HepG2 (cell line): Measurements from ENCODE around the gene FRMD4A. TPM values are rescaled to one million over a fixed set of nuclear protein-coding genes. Genes with fewer than 3 reads are reported as not detected.

Experiments used
- ATAC-seq: fragments of 200-7000 bp; cut with Tn5 transposase; 3 replicates; pipeline ENCODE4 v1.9.1; 2020; ENCODE audit warnings: mild to moderate bottlenecking, moderate library complexity
- BruUV-seq: library from RNA; stranded (reverse); fragments of 400-500 nt; replicated peaks from 2 replicates; lab custom pipeline; 2021; lab: Mats Ljungman, UMichigan
- CTCF ChIA-PET: fragments of 300-600 bp; formaldehyde crosslinking; extraction: SDS; loops from one replicate; lab custom pipeline; 2021; ENCODE audit warnings: low total read pairs, inconsistent platforms, low intra/inter-chr PET ratio; lab: Yijun Ruan, JAX
- POLR2A ChIA-PET: fragments of 350-600 bp; sonication (Branson Sonifier 250); formaldehyde crosslinking; loops from one replicate; lab custom pipeline; 2020; ENCODE audit warnings: antibody characterized with exemption, inconsistent platforms; lab: Yijun Ruan, JAX
- DNase-seq: peaks from one replicate; pipeline ENCODE4 v3.0.0-alpha.2; 2015; ENCODE audit warnings: low spot score
- FAIRE-seq: peaks from 3 replicates; lab custom pipeline; 2011; peaks lifted over from hg19 to GRCh38; lab: Jason Lieb, UNC
- H2AFZ ChIP-seq: one replicate; pipeline ENCODE4 v1.6.1; 2011; ENCODE audit warnings: low read length, inconsistent platforms
- H3K27ac ChIP-seq: fragments of 300-600 bp; 3 replicates; pipeline ENCODE4 v1.8.0; 2011; ENCODE audit warnings: mixed run types, mild to moderate bottlenecking, mixed read lengths, low read length, inconsistent platforms; ENCODE audit not compliant: insufficient read depth; ENCODE audit errors: extremely low read length
- H3K27me3 ChIP-seq, 2 experiments: fragments of 200-600 bp in 1 of 2; 2 replicates in 1 of 2; 3 replicates in 1 of 2; pipeline versions ENCODE4 v1.6.0 to v1.8.0; 2011; ENCODE audit warnings: low read length in 2 of 2, mild to moderate bottlenecking in 2 of 2, moderate library complexity in 2 of 2, inconsistent platforms in 1 of 2; ENCODE audit not compliant: insufficient read depth in 2 of 2, control insufficient read depth in 1 of 2
- H3K36me3 ChIP-seq, 2 experiments: fragments of 200-600 bp in 1 of 2; replicated peaks in 1 of 2; 2 replicates in 1 of 2; 3 replicates in 1 of 2; pipeline versions ENCODE4 v1.5.1 to v1.8.0; 2011; ENCODE audit warnings: low read length in 2 of 2, inconsistent platforms in 1 of 2; ENCODE audit not compliant: insufficient read depth in 2 of 2, control insufficient read depth in 1 of 2
- H3K4me1 ChIP-seq: 2 replicates; pipeline ENCODE4 v1.5.1; 2012; ENCODE audit warnings: low read length, inconsistent platforms; ENCODE audit not compliant: insufficient read depth
- H3K4me2 ChIP-seq: 2 replicates; pipeline ENCODE4 v1.6.0; 2011; ENCODE audit warnings: low read depth, low read length, inconsistent platforms
- H3K4me3 ChIP-seq, 3 experiments: fragments of 200-600 bp in 1 of 3; sonication (generic), shearing (Covaris generic) in 1 of 3; replicated peaks in 1 of 3; 2 replicates each; pipeline ENCODE4 v1.5.1; 2011 to 2016; ENCODE audit warnings: low read length in 3 of 3, inconsistent platforms in 2 of 3, low read depth in 2 of 3, mild to moderate bottlenecking in 2 of 3, control low read depth in 1 of 3, mixed read lengths in 1 of 3; ENCODE audit not compliant: insufficient read depth in 1 of 3
- H3K79me2 ChIP-seq: one replicate; pipeline ENCODE4 v1.6.1; 2011; ENCODE audit warnings: low read length, inconsistent platforms; ENCODE audit not compliant: insufficient read depth
- H3K9ac ChIP-seq: 2 replicates; pipeline ENCODE4 v1.6.0; 2011; ENCODE audit warnings: mild to moderate bottlenecking, low read depth, low read length, inconsistent platforms; ENCODE audit not compliant: insufficient read depth
- H3K9me3 ChIP-seq: 2 replicates; pipeline ENCODE4 v1.5.1; 2012; ENCODE audit warnings: mild to moderate bottlenecking, low read length
- H4K20me1 ChIP-seq: 2 replicates; pipeline ENCODE4 v1.6.0; 2011; ENCODE audit warnings: inconsistent platforms, mild to moderate bottlenecking, low read length, moderate library complexity; ENCODE audit not compliant: insufficient read depth
- CREM ChIP-seq, 2 experiments: sonication (generic) in 1 of 2; formaldehyde crosslinking in 1 of 2; IDR thresholded peaks; 2 replicates each; pipeline versions ENCODE4 v1.4.0 to v1.6.1; 2016 to 2020; ENCODE audit warnings: antibody characterized with exemption in 1 of 2, mild to moderate bottlenecking in 1 of 2, missing genetic modification reagents in 1 of 2
- GTF2F1 ChIP-seq: fragments of 150-350 bp; IDR thresholded peaks from 2 replicates; pipeline ENCODE4 v1.6.1; 2014; ENCODE audit warnings: low read length
- HDAC1 ChIP-seq: sonication (generic); formaldehyde crosslinking; IDR thresholded peaks from 2 replicates; pipeline ENCODE4 v1.5.1; 2020; ENCODE audit warnings: mild to moderate bottlenecking, missing genetic modification reagents
- LCORL ChIP-seq, 2 experiments: fragments of 450-650 bp in 1 of 2; sonication (generic) in 1 of 2; formaldehyde crosslinking in 1 of 2; IDR thresholded peaks; 2 replicates each; pipeline versions ENCODE4 v1.5.0 to v1.6.1; 2017 to 2020; ENCODE audit warnings: antibody characterized with exemption in 1 of 2, missing genetic modification reagents in 1 of 2
- RAD21 ChIP-seq: fragments of 450-650 bp; formaldehyde crosslinking; IDR thresholded peaks from 2 replicates; pipeline ENCODE4 v1.5.0; 2020; ENCODE audit warnings: mild to moderate bottlenecking
- SMC3 ChIP-seq: IDR thresholded peaks from 2 replicates; pipeline ENCODE4 v1.6.1; 2011; ENCODE audit warnings: low read length, improper control_type of control experiment
- TSC22D2 ChIP-seq: sonication (generic); formaldehyde crosslinking; IDR thresholded peaks from 2 replicates; pipeline ENCODE4 v1.5.1; 2020; ENCODE audit warnings: missing genetic modification reagents, mild to moderate bottlenecking, borderline replicate concordance
- ZNF496 ChIP-seq: sonication (generic); formaldehyde crosslinking; IDR thresholded peaks from 2 replicates; pipeline ENCODE4 v1.8.1; 2023; ENCODE audit warnings: mild to moderate bottlenecking, moderate library complexity, missing genetic modification reagents; ENCODE audit not compliant: insufficient replicate concordance
- ZNF75D ChIP-seq: sonication (generic); formaldehyde crosslinking; IDR thresholded peaks from 2 replicates; pipeline ENCODE4 v1.8.1; 2023; ENCODE audit warnings: missing genetic modification reagents, mild to moderate bottlenecking, borderline replicate concordance
- WGBS: methylation state at CpG from one replicate; pipeline ENCODE4 v1.1.6; 2017; ENCODE audit warnings: low lambda C conversion rate; 5-methylcytosine and 5-hydroxymethylcytosine counted together
- in situ Hi-C: cut with HindIII; loops from 2 replicates; pipeline ENCODE4 v1.10.0; 2017; ENCODE audit warnings: low pct_unique_long_range_greater_than_20kb; ENCODE audit not compliant: extremely low pct_ligation_motif_present
- intact Hi-C: fragments of 100-400 bp; cut with micrococcal nuclease; formaldehyde crosslinking; loops from one replicate; pipeline ENCODE4 v1.10.0; 2022; ENCODE audit not compliant: unreplicated experiment
- polyA plus RNA-seq, 8 experiments: library from polyadenylated mRNA; depleted of rRNA in 3 of 8; stranded (reverse) in 7 of 8; unstranded in 1 of 8; fragments of >200 nt; fragmentation: Illumina TruSeq in 4 of 8; extraction: Trizol in 4 of 8; gene quantifications; 2 replicates each; pipeline versions ENCODE4 v1.2.1 to v1.2.3, GENCODE V29; 2011 to 2016; ENCODE audit warnings: low read depth in 4 of 8, missing spikeins in 1 of 8, mixed read lengths in 1 of 8; ENCODE audit not compliant: insufficient read depth in 1 of 8
- total RNA-seq, 5 experiments: library from RNA; depleted of rRNA; stranded (reverse); fragments of >200 nt; fragmentation: Illumina TruSeq; extraction: Trizol; gene quantifications; 2 replicates each; pipeline ENCODE4 v1.2.3, GENCODE V29; 2016; ENCODE audit warnings: low read depth in 1 of 5
- TF ChIP-seq, protein P1 (sequence below): sonication (generic); formaldehyde crosslinking; IDR thresholded peaks from 2 replicates; pipeline ENCODE4 v1.4.0; 2020; ENCODE audit warnings: missing genetic modification reagents, borderline replicate concordance
- TF ChIP-seq, protein P2 (sequence below): IDR thresholded peaks from 2 replicates; pipeline ENCODE4 v1.6.1; 2018; ENCODE audit warnings: missing genetic modification reagents, mild to moderate bottlenecking, missing compliant biosample characterization
- TF ChIP-seq, protein P3 (sequence below): sonication (generic); formaldehyde crosslinking; IDR thresholded peaks from 2 replicates; pipeline ENCODE4 v1.8.1; 2023; ENCODE audit warnings: mild to moderate bottlenecking, missing genetic modification reagents, borderline replicate concordance
- TF ChIP-seq, protein P4 (sequence below), 2 experiments: fragments of 450-650 bp in 1 of 2; sonication (generic) in 1 of 2; formaldehyde crosslinking; IDR thresholded peaks; 2 replicates each; pipeline versions ENCODE4 v1.5.0 to v1.8.0; 2020 to 2022; ENCODE audit warnings: mild to moderate bottlenecking in 1 of 2, missing genetic modification reagents in 1 of 2

Gene FRMD4A
- total and polyA plus RNA-seq, 2 of the 13 experiments (the other 11 are each of a cell fraction or from before 2014, with no cell fraction given) = 0.09 to 0.26 TPM

DNA sequence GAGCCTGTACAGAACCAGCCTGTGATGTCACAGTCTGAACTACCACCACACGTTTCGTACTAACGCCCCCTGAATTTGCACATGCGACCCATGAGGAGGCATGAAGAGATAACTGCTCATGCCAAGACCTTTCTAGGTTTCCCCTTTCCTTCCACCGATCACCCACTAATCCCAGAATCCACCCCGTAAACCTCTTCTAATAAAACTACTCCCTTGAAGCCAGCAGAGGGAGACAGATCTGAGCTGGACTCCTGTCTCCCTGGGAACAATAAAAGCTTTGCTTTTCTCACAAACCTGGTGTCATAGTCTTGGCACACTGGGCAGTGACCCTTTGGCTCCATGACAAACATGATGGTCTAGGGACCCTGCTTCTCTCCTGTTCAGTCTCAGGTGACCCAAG lies 144.5 kb downstream of the FRMD4A start (continued):
- TF ChIP-seq, protein P1, sequence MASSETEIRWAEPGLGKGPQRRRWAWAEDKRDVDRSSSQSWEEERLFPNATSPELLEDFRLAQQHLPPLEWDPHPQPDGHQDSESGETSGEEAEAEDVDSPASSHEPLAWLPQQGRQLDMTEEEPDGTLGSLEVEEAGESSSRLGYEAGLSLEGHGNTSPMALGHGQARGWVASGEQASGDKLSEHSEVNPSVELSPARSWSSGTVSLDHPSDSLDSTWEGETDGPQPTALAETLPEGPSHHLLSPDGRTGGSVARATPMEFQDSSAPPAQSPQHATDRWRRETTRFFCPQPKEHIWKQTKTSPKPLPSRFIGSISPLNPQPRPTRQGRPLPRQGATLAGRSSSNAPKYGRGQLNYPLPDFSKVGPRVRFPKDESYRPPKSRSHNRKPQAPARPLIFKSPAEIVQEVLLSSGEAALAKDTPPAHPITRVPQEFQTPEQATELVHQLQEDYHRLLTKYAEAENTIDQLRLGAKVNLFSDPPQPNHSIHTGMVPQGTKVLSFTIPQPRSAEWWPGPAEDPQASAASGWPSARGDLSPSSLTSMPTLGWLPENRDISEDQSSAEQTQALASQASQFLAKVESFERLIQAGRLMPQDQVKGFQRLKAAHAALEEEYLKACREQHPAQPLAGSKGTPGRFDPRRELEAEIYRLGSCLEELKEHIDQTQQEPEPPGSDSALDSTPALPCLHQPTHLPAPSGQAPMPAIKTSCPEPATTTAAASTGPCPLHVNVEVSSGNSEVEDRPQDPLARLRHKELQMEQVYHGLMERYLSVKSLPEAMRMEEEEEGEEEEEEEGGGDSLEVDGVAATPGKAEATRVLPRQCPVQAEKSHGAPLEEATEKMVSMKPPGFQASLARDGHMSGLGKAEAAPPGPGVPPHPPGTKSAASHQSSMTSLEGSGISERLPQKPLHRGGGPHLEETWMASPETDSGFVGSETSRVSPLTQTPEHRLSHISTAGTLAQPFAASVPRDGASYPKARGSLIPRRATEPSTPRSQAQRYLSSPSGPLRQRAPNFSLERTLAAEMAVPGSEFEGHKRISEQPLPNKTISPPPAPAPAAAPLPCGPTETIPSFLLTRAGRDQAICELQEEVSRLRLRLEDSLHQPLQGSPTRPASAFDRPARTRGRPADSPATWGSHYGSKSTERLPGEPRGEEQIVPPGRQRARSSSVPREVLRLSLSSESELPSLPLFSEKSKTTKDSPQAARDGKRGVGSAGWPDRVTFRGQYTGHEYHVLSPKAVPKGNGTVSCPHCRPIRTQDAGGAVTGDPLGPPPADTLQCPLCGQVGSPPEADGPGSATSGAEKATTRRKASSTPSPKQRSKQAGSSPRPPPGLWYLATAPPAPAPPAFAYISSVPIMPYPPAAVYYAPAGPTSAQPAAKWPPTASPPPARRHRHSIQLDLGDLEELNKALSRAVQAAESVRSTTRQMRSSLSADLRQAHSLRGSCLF = no peak

DNA sequence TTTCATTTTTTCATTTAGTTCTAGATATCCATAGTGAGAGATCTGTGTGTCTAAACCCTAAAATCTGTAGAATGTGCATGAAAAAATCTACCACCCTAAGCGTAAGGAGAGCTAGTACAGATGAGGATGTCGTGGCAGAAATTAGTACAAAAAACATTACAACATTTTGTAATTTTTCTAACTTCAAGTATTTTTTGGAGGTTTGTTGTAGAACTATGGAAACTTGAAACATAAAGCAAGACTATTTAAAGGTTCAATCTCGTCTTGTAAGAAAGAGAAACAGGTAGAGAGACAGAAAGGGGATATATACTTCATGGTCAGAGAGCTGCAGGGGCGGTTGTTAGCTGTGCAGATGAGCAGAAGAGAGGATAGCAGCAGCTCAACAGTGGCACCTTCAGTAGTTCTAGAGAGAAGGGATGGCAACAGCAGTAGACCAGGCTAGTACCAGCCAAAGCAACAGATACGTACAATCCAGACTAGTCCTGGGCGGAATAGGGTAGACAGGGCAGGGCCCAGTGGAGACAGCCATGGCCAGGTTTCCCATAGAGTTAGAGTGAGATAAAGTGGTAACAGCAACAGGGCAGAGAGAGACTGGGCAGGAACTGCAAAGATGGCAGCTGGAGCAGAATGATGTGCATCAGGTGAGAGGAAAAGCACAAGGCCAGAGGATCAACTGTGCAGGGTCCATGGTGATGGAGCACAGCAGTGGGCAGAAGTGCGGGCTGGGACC lies 145.2 kb downstream of the FRMD4A start:
- Histone ChIP-seq H4K20me1 (no peaks in the 10 kb centered on the region), H3K27ac (peak overlapping the region; percentile 75), H2AFZ (no peak overlapping the region), H3K9ac (peak overlapping the region; percentile 61), H3K27me3 (peaks cover 1 to 6% of the 10 kb centered on the region in 2 experiments; a peak in 3 of 5 replicates), H3K9me3 (no peaks in the 10 kb centered on the region), H3K4me3 (peak overlapping the region; percentile 15 to 31 (median 19); a peak in 5 of 6 replicates), H3K4me2 (peak overlapping the region; percentile 70), H3K36me3 (no peaks in the 10 kb centered on the region), H3K79me2 (no peaks in the 10 kb centered on the region), H3K4me1 (peaks cover 21% of the 10 kb centered on the region)
- peak; percentile 93 for ATAC-seq
- CTCF ChIA-PET = no interaction called here
- DNase-seq = peak; percentile 84
- intact Hi-C loops = no loop called here
- BruUV-seq = TSS peak; percentile 87
- FAIRE-seq = peak; percentile 15
- POLR2A ChIA-PET = interaction anchor here (1.0 to 2.4 kb wide), 7 partner anchors 10 to 774 kb away, joined by 3 to 14 read pairs (median 4); partner anchors contain the start of genes CDNF, HSPA14, MEIG1 and MSANTD7
- WGBS = 23% methylated on average over 7 of the region's 7 CpGs
- in situ Hi-C loops = loop anchor here (25.0 kb wide), 1 partner anchor 627 kb away; no protein-coding TSS in a partner anchor
- TF ChIP-seq, protein P2, sequence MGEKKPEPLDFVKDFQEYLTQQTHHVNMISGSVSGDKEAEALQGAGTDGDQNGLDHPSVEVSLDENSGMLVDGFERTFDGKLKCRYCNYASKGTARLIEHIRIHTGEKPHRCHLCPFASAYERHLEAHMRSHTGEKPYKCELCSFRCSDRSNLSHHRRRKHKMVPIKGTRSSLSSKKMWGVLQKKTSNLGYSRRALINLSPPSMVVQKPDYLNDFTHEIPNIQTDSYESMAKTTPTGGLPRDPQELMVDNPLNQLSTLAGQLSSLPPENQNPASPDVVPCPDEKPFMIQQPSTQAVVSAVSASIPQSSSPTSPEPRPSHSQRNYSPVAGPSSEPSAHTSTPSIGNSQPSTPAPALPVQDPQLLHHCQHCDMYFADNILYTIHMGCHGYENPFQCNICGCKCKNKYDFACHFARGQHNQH (CRISPR knock-in tag) = no peak
- no peak for TF ChIP-seq ZNF75D (CRISPR knock-in tag)
- TF ChIP-seq SMC3 = peak; percentile 13; the same call in 1 of the 2 replicates
- TF ChIP-seq, protein P3, sequence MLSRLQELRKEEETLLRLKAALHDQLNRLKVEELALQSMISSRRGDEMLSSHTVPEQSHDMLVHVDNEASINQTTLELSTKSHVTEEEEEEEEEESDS (CRISPR knock-in tag) = peak; percentile 99
- TF ChIP-seq GTF2F1 = 0 out of 2 replicates have a peak, but pooled peaks have one; percentile 69
- TF ChIP-seq TSC22D2 (CRISPR knock-in tag) = no peak
- no peak for TF ChIP-seq HDAC1
- TF ChIP-seq, protein P4, sequence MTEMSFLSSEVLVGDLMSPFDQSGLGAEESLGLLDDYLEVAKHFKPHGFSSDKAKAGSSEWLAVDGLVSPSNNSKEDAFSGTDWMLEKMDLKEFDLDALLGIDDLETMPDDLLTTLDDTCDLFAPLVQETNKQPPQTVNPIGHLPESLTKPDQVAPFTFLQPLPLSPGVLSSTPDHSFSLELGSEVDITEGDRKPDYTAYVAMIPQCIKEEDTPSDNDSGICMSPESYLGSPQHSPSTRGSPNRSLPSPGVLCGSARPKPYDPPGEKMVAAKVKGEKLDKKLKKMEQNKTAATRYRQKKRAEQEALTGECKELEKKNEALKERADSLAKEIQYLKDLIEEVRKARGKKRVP (CRISPR knock-in tag; IDR thresholded peaks at IDR 0.05) = peak; percentile 27 to 99; a peak in 2 of 4 replicates
- TF ChIP-seq RAD21 (CRISPR knock-in tag) = peak; percentile 77
- TF ChIP-seq ZNF496 (CRISPR knock-in tag) = no peak
- TF ChIP-seq LCORL (IDR thresholded peaks at IDR 0.05) = no peak
- TF ChIP-seq LCORL (CRISPR knock-in tag; IDR thresholded peaks at IDR 0.05) = no peak
- TF ChIP-seq CREM (IDR thresholded peaks at IDR 0.05) = peak; percentile 53; the same call in 1 of the 2 replicates
- no peak for TF ChIP-seq CREM (CRISPR knock-in tag; IDR thresholded peaks at IDR 0.05)
